Kidney tubule cell (primary cell): ENCODE measurements around the gene CNGA2.

Experiments used
- DNase-seq: peaks from one replicate; pipeline ENCODE4 v3.0.0-alpha.2; 2018; ENCODE audit warnings: low spot score

The CNGA2 gene

GRCh38 chrX:151712253-151712652, 22.3 kb upstream of the CNGA2 start:
- no peak for DNase-seq

DNA sequence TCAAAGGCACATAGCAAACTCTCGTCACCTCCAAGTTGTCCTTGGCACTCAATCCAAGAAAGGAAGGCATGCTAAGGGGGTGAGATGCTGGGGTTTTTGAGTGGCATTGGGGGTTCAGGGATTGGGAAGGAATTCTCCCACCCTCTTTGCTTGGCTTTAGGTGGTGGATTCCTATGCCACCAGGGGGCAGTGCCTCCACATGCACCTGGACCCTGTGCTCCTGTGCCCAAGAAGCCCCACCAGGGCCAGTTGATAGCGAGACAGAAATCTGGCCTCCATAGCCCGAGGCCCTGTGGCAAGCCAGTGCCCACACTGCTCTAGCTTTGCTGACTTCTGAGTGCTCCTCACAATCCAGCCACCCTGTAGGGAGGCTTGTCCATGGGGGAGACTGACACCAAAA, 20.7 kb upstream of the CNGA2 start:
- peak; percentile 20 for DNase-seq

- no peak for DNase-seq
Observed at GRCh38 chrX:151714362-151714761, 20.2 kb upstream of the CNGA2 start.

DNA sequence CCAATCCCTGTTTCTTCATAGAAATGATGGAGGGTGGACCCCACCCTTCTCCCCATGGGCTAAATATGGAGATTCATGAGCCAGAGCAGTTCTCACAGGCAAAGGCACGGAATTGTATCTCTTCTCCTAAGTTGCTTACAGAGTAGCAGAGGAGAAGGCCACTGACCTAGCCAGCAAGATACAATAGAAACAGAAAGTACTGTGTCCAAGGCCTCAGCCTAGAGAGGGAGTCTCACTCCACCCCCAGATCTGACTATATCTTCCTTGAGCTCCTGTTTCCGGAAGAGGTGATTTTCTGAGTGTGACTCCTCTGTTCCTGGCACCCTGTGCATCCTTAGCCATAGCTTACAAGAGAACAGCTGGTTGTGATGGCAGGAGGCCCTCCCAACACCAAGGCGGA, 18.8 kb upstream of the CNGA2 start, which contains the start of gene FATE1:
FATE1 (plus strand) TSS at position 284 of the 400 bp plus-strand sequence; CDS start at position 369, 85 bp downstream.
- DNase-seq, result no peak

DNA sequence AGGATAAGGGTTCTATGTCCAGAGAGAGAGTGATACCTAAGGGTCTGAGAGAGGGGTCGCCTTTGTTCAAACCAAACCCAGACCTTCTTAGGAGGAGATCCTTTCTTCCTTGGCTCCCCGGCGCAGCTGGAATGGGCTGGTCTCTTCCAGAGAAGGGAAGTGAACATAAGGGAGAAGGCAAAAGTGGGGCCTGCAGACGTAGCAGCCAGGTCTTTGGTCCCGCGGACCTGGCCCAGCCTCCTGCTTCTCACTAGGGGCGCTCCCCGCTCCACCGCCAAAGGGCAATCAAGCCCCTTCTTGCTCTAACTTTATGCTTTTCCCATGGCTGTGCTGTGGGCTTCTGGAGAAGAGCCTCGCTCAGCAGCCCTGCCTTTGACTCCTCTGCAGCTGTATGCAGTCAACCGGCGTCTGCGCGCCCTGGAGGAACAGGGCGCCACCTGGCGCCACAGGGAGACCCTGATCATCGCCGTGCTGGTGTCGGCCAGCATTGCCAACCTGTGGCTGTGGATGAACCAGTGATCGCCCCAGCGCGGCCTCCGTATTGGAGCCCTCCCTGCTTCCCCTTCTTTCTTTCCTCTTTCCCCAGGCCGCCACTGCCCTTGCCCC, 12.2 kb upstream of the CNGA2 start:
- DNase-seq, result peak; percentile 36

DNA sequence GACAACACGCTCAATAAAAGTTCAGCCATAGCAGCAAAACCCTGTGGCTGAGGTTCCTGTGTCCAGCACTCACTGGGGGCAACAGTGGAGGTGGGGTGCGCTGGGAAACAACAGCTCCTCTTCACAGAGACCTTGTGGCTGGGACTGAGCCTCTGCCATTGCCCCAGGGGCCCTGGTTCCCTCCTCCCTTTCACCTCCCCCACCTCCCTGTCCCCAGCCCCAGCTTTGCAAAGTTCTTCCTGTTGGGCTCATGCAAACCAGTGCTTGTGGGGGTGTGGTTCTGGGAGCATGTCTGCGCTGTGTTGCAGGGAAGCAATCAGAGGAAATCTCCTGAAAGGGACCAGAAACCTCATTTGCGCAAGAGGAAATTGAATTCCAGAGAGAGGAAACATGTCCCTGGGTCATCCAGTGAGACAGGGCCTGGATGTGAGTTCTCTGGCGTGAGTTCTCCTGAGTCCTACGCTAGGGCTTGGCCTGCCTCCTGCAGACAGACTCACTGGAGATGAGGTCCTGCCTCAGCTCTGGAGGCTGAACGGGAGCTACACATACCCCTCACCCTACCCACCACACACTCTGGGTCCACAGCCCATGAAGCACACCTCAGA, 11.3 kb upstream of the CNGA2 start:
- DNase-seq, result no peak

DNA sequence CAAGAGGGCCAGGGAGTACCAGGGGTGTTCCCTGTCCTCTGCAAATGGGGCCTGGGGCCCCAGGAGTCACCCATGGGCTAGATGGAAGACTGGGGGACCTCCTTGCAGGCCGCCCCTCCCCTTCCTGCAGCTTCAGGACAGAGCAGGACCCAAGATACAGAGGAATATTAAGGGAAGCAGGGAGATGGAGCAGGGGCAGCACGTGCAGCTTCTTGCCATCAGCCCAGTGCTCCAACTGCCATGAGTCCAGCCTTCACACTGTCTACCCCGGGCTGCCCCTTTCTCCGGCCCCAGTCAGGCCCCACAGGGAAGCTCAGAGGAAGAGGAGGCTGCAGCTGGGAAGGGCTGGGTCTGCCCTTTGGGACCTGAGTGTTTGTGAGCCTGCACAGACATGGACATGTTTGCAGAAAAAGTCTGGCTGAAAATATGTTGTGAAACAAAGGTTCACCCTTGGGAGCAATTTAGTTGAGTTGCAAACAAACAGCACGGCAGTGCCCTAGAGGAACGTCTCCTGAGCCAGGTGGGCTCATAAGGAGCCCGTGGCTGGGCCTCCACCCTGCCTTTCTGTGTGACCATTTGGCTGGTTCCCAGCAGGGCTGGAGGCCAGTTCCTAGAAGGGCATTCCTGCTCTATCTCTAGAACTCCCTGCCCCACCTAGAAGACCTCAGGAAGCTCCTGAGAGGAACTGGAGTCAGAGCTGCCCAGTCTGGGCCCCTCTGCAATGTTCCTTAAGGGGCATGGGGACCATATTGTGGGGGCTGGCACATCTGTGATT, 9.8 kb upstream of the CNGA2 start:
- no peak for DNase-seq

DNA sequence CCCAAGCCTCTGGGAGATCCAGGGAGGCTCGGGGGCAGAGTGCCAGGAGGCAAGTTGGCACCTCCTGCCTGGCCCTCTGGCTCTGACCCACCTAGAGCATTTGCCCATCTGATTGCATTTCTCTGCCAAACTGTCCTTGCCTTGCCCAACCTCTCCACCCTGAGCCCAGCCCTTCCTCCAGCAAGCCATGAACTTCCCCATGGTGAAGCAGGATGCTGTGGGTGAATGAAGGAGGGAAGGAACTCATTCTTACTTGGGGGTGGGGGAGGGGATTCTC, 9.3 kb upstream of the CNGA2 start:
- no peak for DNase-seq

- no peak for DNase-seq
Observed at GRCh38 chrX:151726751-151727150, 7.8 kb upstream of the CNGA2 start.

- no peak for DNase-seq
Observed at GRCh38 chrX:151727346-151727745, 7.2 kb upstream of the CNGA2 start.

- no peak for DNase-seq
Observed at GRCh38 chrX:151729056-151729725, 5.4 kb upstream of the CNGA2 start.

- no peak for DNase-seq
Observed at GRCh38 chrX:151735219-151735618, 673 bp downstream of the CNGA2 start.

DNA sequence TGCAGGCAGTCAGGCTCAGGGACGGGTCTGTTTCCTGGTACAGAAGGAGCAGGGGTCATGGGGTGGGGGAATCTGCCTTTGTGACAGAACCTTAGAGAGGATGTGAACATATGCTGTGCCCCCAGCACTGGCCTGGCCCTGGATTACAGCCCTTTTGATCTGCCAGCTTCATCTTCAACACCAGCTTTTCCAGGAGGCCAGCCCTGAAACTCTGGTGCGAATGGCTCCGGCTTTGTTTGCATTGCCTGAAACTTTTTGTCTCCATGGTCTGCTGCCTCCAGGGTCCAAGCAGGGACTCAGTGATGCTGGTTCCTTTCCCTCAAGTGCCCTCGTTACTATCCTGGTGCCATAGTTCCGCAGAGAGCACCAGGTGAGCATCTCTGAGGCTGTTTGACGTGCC, 2.1 kb downstream of the CNGA2 start:
- DNase-seq, result no peak

GRCh38 chrX:151737494-151737893, 2.9 kb downstream of the CNGA2 start:
- DNase-seq, result no peak

- DNase-seq, result no peak
Observed at GRCh38 chrX:151738751-151739150, 4.2 kb downstream of the CNGA2 start.

DNA sequence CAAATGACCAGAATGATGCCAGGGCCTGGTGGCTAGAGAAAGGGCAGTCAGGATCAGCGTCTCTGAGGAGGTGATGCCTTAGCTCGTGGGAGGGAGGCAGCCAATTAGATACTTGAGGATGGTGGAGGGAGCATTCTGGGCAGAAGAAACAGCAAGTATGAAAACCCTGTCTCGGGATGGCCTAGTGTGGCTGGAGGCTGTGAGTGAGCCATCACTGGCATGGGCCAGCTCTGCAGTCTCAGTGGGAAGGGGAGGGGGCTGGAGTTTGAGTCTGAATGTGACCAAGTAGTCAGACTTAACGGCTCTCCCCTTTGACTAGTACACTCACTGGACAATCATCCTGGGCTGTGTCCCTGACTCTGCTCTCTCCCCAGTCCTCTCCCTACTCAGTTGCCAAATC, 7.1 kb downstream of the CNGA2 start:
- DNase-seq, result no peak

DNA sequence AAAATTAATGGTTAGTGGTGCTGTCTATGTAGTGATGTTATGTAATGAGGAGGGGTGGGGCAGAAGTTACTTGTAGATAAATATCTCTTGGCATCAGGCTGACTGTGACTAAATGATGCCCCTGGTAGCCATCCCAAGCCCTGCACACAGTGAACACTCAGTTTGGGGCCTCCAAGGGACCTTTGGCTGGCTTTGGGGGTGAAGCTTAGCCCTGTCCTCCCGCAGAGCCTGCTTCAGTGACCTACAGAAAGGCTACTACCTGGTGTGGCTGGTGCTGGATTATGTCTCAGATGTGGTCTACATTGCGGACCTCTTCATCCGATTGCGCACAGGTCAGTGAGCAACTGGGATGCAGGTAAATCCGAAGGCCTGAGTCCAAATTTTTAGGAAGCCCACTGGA, 7.8 kb downstream of the CNGA2 start:
- no peak for DNase-seq

GRCh38 chrX:151743651-151744470, 9.3 kb downstream of the CNGA2 start:
- no peak for DNase-seq

DNA sequence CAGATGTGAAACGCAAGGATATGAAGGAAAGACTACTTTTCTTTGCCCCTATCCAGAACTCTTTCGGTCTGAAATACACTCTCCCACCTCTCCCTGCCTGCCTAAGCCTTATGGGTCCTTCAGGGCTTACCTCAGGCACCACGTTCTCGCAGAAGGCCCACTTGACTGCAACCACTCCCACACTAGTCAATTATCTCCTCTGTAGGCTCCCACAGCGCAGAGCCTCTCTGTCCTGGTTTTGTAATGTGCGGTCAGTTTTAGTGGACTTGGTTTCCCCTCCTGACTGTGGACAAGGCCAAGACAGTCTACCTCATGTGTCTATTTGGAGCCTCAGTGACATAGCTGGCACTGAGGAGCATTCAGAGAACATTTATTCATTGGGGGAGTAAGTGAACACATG, 11.1 kb downstream of the CNGA2 start:
- no peak for DNase-seq

GRCh38 chrX:151746502-151746901, 12.0 kb downstream of the CNGA2 start:
- DNase-seq, result no peak

GRCh38 chrX:151750511-151750910, 16.0 kb downstream of the CNGA2 start:
- DNase-seq, result no peak

DNA sequence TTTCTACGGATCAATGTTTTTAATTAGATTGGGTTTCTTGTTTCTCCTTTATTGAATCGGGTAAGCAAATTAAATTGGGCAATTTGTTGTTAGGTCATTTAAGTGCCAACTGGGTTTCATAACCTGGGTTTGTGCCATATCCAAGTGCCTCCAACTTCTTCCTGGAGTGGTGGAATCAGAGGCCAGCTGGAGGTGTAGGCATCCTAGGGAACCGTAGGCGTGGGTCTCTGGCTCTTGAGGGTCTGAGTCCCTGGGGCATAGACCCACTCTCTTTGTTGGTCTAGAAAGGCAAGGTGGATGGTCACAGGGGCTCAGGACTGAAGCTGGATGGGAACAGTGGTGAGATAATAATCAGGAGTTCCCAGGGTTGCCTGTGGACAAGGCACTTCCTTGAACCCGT, 18.3 kb downstream of the CNGA2 start:
- DNase-seq, result no peak
